GM12878 (cell line): Measurements from ENCODE around the gene NTM. TPM values are rescaled to one million over a fixed set of nuclear protein-coding genes. Genes with fewer than 3 reads are reported as not detected.

Experiments used
- ATAC-seq: fragments of 200-7000 bp; cut with Tn5 transposase; 3 replicates; pipeline ENCODE4 v1.9.1; 2020; ENCODE audit warnings: mild to moderate bottlenecking, moderate library complexity
- BruUV-seq: library from RNA; stranded (reverse); fragments of 400-500 nt; replicated peaks from 2 replicates; lab custom pipeline; 2021; lab: Mats Ljungman, UMichigan
- CTCF ChIA-PET: fragments of 300-600 bp; sonication (Branson Sonifier 250); formaldehyde crosslinking; extraction: SDS; loops from one replicate; lab custom pipeline; 2021; ENCODE audit warnings: inconsistent platforms; lab: Yijun Ruan, JAX
- POLR2A ChIA-PET: fragments of 350-600 bp; formaldehyde crosslinking; extraction: SDS; loops from one replicate; lab custom pipeline; 2021; ENCODE audit warnings: inconsistent platforms; lab: Charles Lee
- RAD21 ChIA-PET: fragments of 300-600 bp; sonication (Branson Sonifier 250); formaldehyde crosslinking; loops from one replicate; lab custom pipeline; 2023; ENCODE audit warnings: antibody characterized with exemption; ENCODE audit not compliant: unreplicated experiment; lab: Charles Lee
- SMC1A ChIA-PET: fragments of 300-600 bp; sonication (Branson Sonifier 250); formaldehyde crosslinking; loops from one replicate; lab custom pipeline; 2023; ENCODE audit not compliant: unreplicated experiment, uncharacterized antibody; lab: Charles Lee
- DNase-seq: peaks from one replicate; pipeline ENCODE4 v3.0.0-alpha.2; 2011; ENCODE audit warnings: low read depth, low spot score
- FAIRE-seq: peaks from 3 replicates; lab custom pipeline; 2011; peaks lifted over from hg19 to GRCh38; lab: Jason Lieb, UNC
- H2AFZ ChIP-seq: 2 replicates; pipeline ENCODE4 v1.6.0; 2011; ENCODE audit warnings: low read depth, low read length, control low read depth; ENCODE audit not compliant: control insufficient read depth
- H3K27ac ChIP-seq: 2 replicates; pipeline ENCODE4 v1.5.1; 2011; ENCODE audit warnings: control low read depth; ENCODE audit not compliant: control insufficient read depth, insufficient read depth
- H3K27me3 ChIP-seq, 2 experiments: replicated peaks in 1 of 2; 2 replicates each; pipeline versions ENCODE4 v1.6.0 to v1.6.1; 2011; ENCODE audit warnings: low read length in 1 of 2; ENCODE audit not compliant: control insufficient read depth in 2 of 2, insufficient read depth in 2 of 2
- H3K36me3 ChIP-seq, 2 experiments: 2 replicates each; pipeline ENCODE4 v1.5.1; 2011; ENCODE audit warnings: low read length in 1 of 2; ENCODE audit not compliant: control insufficient read depth in 2 of 2, insufficient read depth in 2 of 2
- H3K4me1 ChIP-seq: 2 replicates; pipeline ENCODE4 v1.6.1; 2011; ENCODE audit warnings: mild to moderate bottlenecking, low read length, moderate library complexity, mixed read lengths; ENCODE audit not compliant: control insufficient read depth, insufficient read depth
- H3K4me2 ChIP-seq: 2 replicates; pipeline ENCODE4 v1.6.0; 2011; ENCODE audit warnings: control low read depth; ENCODE audit not compliant: control insufficient read depth, insufficient read depth
- H3K4me3 ChIP-seq: fragments of 200-600 bp; sonication (generic); 2 replicates; pipeline ENCODE4 v1.5.1; 2016
- H3K79me2 ChIP-seq: 2 replicates; pipeline ENCODE4 v1.6.0; 2011; ENCODE audit warnings: low read length; ENCODE audit not compliant: control insufficient read depth, insufficient read depth
- H3K9ac ChIP-seq: 2 replicates; pipeline ENCODE4 v1.8.0; 2011; ENCODE audit warnings: low read length, control low read depth, mixed read lengths; ENCODE audit not compliant: control insufficient read depth, insufficient read depth
- H3K9me3 ChIP-seq: replicated peaks from 3 replicates; pipeline ENCODE4 v1.5.1; 2011; ENCODE audit warnings: mild to moderate bottlenecking, low read length; ENCODE audit not compliant: control insufficient read depth, insufficient read depth
- H4K20me1 ChIP-seq: 2 replicates; pipeline ENCODE4 v1.6.0; 2011; ENCODE audit not compliant: control insufficient read depth, insufficient read depth
- BMI1 ChIP-seq: fragments of 450-650 bp; IDR thresholded peaks from 2 replicates; pipeline ENCODE4 v1.6.1; 2016; ENCODE audit warnings: mild to moderate bottlenecking, moderate library complexity, borderline replicate concordance
- HDGF ChIP-seq: fragments of 450-650 bp; IDR thresholded peaks from 2 replicates; pipeline ENCODE4 v1.6.1; 2016; ENCODE audit warnings: antibody characterized with exemption
- KDM1A ChIP-seq: fragments of 200-600 bp; sonication (generic); IDR thresholded peaks from 2 replicates; pipeline ENCODE4 v1.6.1; 2016; ENCODE audit warnings: borderline replicate concordance
- NR2C1 ChIP-seq: fragments of 450-650 bp; IDR thresholded peaks from 2 replicates; pipeline ENCODE4 v1.6.1; 2017; ENCODE audit warnings: antibody characterized with exemption, mild to moderate bottlenecking, moderate library complexity
- WGBS: methylation state at CpG from one replicate; pipeline ENCODE4 v1.1.6; 2016; ENCODE audit warnings: low lambda C conversion rate; ENCODE audit not compliant: insufficient replicate concordance, insufficient coverage; ENCODE audit errors: missing lambda C conversion rate; 5-methylcytosine and 5-hydroxymethylcytosine counted together
- in situ Hi-C: fragments of 300-500 bp; cut with MboI; formaldehyde crosslinking; loops from 9 replicates; pipeline ENCODE4 v1.14.3; 2018; ENCODE audit warnings: mixed read lengths
- intact Hi-C: fragments of 100-400 bp; cut with micrococcal nuclease; formaldehyde crosslinking; loops from one replicate; pipeline ENCODE4 v1.14.2; 2022; ENCODE audit not compliant: unreplicated experiment
- polyA plus RNA-seq, 11 experiments: library from polyadenylated mRNA; depleted of rRNA in 4 of 11; unstranded in 6 of 11; stranded (reverse) in 5 of 11; fragments of >200 nt; fragmentation: Nextera tagmentation in 4 of 11; fragmentation: Illumina TruSeq in 1 of 11; extraction: Ambion mirVana in 4 of 11; extraction: Trizol in 1 of 11; gene quantifications; 1 replicate in 1 of 11; 2 replicates in 10 of 11; pipeline versions ENCODE4 v1.2.1 to v1.2.3, GENCODE V29; 2011 to 2016; ENCODE audit warnings: inconsistent platforms in 2 of 11, missing spikeins in 2 of 11, low read depth in 1 of 11
- total RNA-seq, 4 experiments: library from RNA; depleted of rRNA in 3 of 4; stranded (reverse); fragments of >200 nt in 3 of 4; fragmentation: Illumina TruSeq in 1 of 4; extraction: Trizol in 1 of 4; gene quantifications; 2 replicates each; pipeline versions ENCODE4 v1.2.1 to v1.2.3, GENCODE V29; 2013 to 2021
- TF ChIP-seq, protein P1 (sequence below): IDR thresholded peaks from 2 replicates; pipeline ENCODE4 v1.6.1; 2011; ENCODE audit warnings: borderline replicate concordance, low read depth, mild to moderate bottlenecking, moderate library complexity, mixed read lengths, low read length; ENCODE audit not compliant: insufficient read depth; ENCODE audit errors: extremely low read length
- TF ChIP-seq, protein P2 (sequence below): IDR thresholded peaks from 2 replicates; pipeline ENCODE4 v1.6.1; 2012; ENCODE audit warnings: low read length, inconsistent platforms
- TF ChIP-seq, protein P3 (sequence below): fragments of 450-650 bp; conservative IDR thresholded peaks from 2 replicates; pipeline ENCODE4 v1.6.1; 2017; ENCODE audit warnings: mild to moderate bottlenecking, moderate library complexity
- TF ChIP-seq, protein P4 (sequence below): IDR thresholded peaks from 2 replicates; pipeline ENCODE4 v1.6.1; 2012; ENCODE audit warnings: improper control_type of control experiment, low read depth, low read length; ENCODE audit not compliant: insufficient replicate concordance

The NTM gene
- total and polyA plus RNA-seq, 10 of the 15 experiments (the other 5 are each of a cell fraction or from before 2014, with no cell fraction given): not detected

DNA sequence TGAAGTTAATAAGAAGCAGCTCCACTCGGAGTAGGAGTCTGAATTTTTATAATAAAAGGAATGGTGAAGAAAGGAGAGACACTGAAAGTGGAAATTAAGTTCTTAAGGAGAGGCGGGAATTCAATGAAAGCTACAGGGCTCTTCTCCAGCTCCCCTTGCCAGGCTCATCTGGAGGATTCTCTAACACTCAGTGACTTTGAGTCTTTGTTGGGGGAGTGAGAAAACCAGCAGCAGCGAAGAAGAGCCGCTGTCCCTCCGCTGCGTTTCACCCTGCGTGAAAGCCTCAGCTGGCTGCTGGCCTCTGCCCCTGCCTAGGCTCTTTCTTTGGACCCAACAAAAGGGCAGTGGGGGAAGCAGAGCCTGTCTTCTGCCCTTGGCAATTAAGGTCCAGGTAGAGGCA is 113.0 kb downstream of the NTM start:
- no peak for DNase-seq
- no peak for FAIRE-seq

More for the DNA sequence above, 113.0 kb downstream of the NTM start:
- WGBS: 41% methylated on average over 7 of the region's 7 CpGs
- no peaks in the 10 kb centered on the region for H3K9me3 ChIP-seq
- no peak for TF ChIP-seq KDM1A
- TF ChIP-seq, protein P1, sequence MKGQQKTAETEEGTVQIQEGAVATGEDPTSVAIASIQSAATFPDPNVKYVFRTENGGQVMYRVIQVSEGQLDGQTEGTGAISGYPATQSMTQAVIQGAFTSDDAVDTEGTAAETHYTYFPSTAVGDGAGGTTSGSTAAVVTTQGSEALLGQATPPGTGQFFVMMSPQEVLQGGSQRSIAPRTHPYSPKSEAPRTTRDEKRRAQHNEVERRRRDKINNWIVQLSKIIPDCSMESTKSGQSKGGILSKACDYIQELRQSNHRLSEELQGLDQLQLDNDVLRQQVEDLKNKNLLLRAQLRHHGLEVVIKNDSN: no peak
- no peak for TF ChIP-seq HDGF
- TF ChIP-seq, protein P2, sequence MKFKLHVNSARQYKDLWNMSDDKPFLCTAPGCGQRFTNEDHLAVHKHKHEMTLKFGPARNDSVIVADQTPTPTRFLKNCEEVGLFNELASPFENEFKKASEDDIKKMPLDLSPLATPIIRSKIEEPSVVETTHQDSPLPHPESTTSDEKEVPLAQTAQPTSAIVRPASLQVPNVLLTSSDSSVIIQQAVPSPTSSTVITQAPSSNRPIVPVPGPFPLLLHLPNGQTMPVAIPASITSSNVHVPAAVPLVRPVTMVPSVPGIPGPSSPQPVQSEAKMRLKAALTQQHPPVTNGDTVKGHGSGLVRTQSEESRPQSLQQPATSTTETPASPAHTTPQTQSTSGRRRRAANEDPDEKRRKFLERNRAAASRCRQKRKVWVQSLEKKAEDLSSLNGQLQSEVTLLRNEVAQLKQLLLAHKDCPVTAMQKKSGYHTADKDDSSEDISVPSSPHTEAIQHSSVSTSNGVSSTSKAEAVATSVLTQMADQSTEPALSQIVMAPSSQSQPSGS: no peak
- TF ChIP-seq NR2C1: no peak
- TF ChIP-seq, protein P3, sequence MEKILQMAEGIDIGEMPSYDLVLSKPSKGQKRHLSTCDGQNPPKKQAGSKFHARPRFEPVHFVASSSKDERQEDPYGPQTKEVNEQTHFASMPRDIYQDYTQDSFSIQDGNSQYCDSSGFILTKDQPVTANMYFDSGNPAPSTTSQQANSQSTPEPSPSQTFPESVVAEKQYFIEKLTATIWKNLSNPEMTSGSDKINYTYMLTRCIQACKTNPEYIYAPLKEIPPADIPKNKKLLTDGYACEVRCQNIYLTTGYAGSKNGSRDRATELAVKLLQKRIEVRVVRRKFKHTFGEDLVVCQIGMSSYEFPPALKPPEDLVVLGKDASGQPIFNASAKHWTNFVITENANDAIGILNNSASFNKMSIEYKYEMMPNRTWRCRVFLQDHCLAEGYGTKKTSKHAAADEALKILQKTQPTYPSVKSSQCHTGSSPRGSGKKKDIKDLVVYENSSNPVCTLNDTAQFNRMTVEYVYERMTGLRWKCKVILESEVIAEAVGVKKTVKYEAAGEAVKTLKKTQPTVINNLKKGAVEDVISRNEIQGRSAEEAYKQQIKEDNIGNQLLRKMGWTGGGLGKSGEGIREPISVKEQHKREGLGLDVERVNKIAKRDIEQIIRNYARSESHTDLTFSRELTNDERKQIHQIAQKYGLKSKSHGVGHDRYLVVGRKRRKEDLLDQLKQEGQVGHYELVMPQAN: no peak
- TF ChIP-seq, protein P4, sequence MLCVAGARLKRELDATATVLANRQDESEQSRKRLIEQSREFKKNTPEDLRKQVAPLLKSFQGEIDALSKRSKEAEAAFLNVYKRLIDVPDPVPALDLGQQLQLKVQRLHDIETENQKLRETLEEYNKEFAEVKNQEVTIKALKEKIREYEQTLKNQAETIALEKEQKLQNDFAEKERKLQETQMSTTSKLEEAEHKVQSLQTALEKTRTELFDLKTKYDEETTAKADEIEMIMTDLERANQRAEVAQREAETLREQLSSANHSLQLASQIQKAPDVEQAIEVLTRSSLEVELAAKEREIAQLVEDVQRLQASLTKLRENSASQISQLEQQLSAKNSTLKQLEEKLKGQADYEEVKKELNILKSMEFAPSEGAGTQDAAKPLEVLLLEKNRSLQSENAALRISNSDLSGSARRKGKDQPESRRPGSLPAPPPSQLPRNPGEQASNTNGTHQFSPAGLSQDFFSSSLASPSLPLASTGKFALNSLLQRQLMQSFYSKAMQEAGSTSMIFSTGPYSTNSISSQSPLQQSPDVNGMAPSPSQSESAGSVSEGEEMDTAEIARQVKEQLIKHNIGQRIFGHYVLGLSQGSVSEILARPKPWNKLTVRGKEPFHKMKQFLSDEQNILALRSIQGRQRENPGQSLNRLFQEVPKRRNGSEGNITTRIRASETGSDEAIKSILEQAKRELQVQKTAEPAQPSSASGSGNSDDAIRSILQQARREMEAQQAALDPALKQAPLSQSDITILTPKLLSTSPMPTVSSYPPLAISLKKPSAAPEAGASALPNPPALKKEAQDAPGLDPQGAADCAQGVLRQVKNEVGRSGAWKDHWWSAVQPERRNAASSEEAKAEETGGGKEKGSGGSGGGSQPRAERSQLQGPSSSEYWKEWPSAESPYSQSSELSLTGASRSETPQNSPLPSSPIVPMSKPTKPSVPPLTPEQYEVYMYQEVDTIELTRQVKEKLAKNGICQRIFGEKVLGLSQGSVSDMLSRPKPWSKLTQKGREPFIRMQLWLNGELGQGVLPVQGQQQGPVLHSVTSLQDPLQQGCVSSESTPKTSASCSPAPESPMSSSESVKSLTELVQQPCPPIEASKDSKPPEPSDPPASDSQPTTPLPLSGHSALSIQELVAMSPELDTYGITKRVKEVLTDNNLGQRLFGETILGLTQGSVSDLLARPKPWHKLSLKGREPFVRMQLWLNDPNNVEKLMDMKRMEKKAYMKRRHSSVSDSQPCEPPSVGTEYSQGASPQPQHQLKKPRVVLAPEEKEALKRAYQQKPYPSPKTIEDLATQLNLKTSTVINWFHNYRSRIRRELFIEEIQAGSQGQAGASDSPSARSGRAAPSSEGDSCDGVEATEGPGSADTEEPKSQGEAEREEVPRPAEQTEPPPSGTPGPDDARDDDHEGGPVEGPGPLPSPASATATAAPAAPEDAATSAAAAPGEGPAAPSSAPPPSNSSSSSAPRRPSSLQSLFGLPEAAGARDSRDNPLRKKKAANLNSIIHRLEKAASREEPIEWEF: no peak
- TF ChIP-seq BMI1: no peak
- TF ChIP-seq, all 136 proteins: peak for 0
- H3K4me3 ChIP-seq: no peak overlapping the region
- no peak overlapping the region for H3K27ac ChIP-seq
- no peak overlapping the region for H2AFZ ChIP-seq
- no peaks in the 10 kb centered on the region for H3K4me1 ChIP-seq
- POLR2A ChIA-PET: no interaction called here
- CTCF ChIA-PET: interaction anchor here (1.7 kb wide), 1 partner anchor 10 kb away, joined by 4 read pairs; no protein-coding TSS in a partner anchor
- no peaks in the 10 kb centered on the region for H4K20me1 ChIP-seq
- in situ Hi-C loops (no loop called here), intact Hi-C loops (no loop called here)
- H3K79me2 ChIP-seq: no peaks in the 10 kb centered on the region
- H3K9ac ChIP-seq: no peak overlapping the region
- H3K36me3 ChIP-seq: no peaks in the 10 kb centered on the region
- SMC1A ChIA-PET: interaction anchor here (1.2 kb wide), 1 partner anchor 13 kb away, joined by 3 read pairs; no protein-coding TSS in a partner anchor
- no peak for ATAC-seq
- no TSS peak for BruUV-seq
- no peak overlapping the region for H3K4me2 ChIP-seq
- H3K27me3 ChIP-seq: no peaks in the 10 kb centered on the region; a peak in 1 of 4 replicates
- RAD21 ChIA-PET: no interaction called here
